GM23338 (cell line): ENCODE data around the gene PIGP. TPM values are rescaled to one million over a fixed set of nuclear protein-coding genes. Genes with fewer than 3 reads are reported as not detected.

ENCODE experiments used
- ATAC-seq: fragments of 200-7000 bp; cut with Tn5 transposase; 3 replicates; pipeline ENCODE4 v1.9.1; 2020
- DNase-seq: peaks from one replicate; pipeline ENCODE4 v3.0.0-alpha.2; 2015; ENCODE audit warnings: low spot score
- H2AFZ ChIP-seq: fragments of 200-600 bp; sonication (generic); 2 replicates; pipeline ENCODE4 v1.8.0; 2016; ENCODE audit warnings: antibody characterized with exemption, mild to moderate bottlenecking, moderate library complexity
- H3F3A ChIP-seq: fragments of 200-600 bp; sonication (generic); replicated peaks from 2 replicates; pipeline ENCODE4 v1.8.0; 2017; ENCODE audit warnings: antibody characterized with exemption, mixed run types, low read depth
- H3K27ac ChIP-seq: fragments of 200-600 bp; sonication (generic); 2 replicates; pipeline ENCODE4 v1.6.1; 2016; ENCODE audit warnings: low read depth
- H3K27me3 ChIP-seq: fragments of 200-600 bp; sonication (generic); 2 replicates; pipeline ENCODE4 v1.8.0; 2016; ENCODE audit warnings: mild to moderate bottlenecking, mixed run types, moderate library complexity; ENCODE audit not compliant: insufficient read depth
- H3K36me3 ChIP-seq: fragments of 200-600 bp; sonication (generic); 2 replicates; pipeline ENCODE4 v1.8.0; 2016; ENCODE audit warnings: mild to moderate bottlenecking; ENCODE audit not compliant: insufficient read depth
- H3K4me1 ChIP-seq: fragments of 200-600 bp; sonication (generic); 2 replicates; pipeline ENCODE4 v1.8.0; 2016; ENCODE audit warnings: mild to moderate bottlenecking, moderate library complexity; ENCODE audit not compliant: insufficient read depth
- H3K4me2 ChIP-seq: fragments of 200-600 bp; sonication (generic); 2 replicates; pipeline ENCODE4 v1.7.1; 2017; ENCODE audit warnings: mixed run types
- H3K4me3 ChIP-seq: fragments of 200-600 bp; sonication (generic); 2 replicates; pipeline ENCODE4 v1.6.1; 2016; ENCODE audit warnings: mixed run types
- H3K79me2 ChIP-seq: fragments of 200-600 bp; sonication (generic); replicated peaks from 2 replicates; pipeline ENCODE4 v1.8.0; 2017; ENCODE audit warnings: mild to moderate bottlenecking; ENCODE audit not compliant: insufficient read depth
- H3K9me2 ChIP-seq: fragments of 200-600 bp; sonication (generic); 2 replicates; pipeline ENCODE4 v1.8.0; 2017; ENCODE audit not compliant: insufficient read depth
- H4K20me1 ChIP-seq: fragments of 200-600 bp; sonication (generic); replicated peaks from 2 replicates; pipeline ENCODE4 v1.8.0; 2017; ENCODE audit warnings: mild to moderate bottlenecking; ENCODE audit not compliant: insufficient read depth
- H3K27ac Mint-ChIP-seq: 2 replicates; pipeline ENCODE4 v1.8.0; 2020; ENCODE audit warnings: inconsistent platforms, mild to moderate bottlenecking, moderate library complexity, mixed read lengths
- H3K27me3 Mint-ChIP-seq: 3 replicates; pipeline ENCODE4 v1.8.0; 2022; ENCODE audit warnings: low read depth, mild to moderate bottlenecking, moderate library complexity, mixed read lengths, inconsistent platforms; ENCODE audit not compliant: insufficient read depth, poor library complexity
- H3K36me3 Mint-ChIP-seq: 3 replicates; pipeline ENCODE4 v1.8.0; 2021; ENCODE audit warnings: low read depth, mild to moderate bottlenecking, inconsistent platforms, moderate library complexity, mixed read lengths
- H3K4me1 Mint-ChIP-seq: 3 replicates; pipeline ENCODE4 v1.8.0; 2020; ENCODE audit warnings: mild to moderate bottlenecking, inconsistent platforms, mixed read lengths
- H3K4me3 Mint-ChIP-seq: 3 replicates; pipeline ENCODE4 v1.8.0; 2021; ENCODE audit warnings: moderate library complexity, mild to moderate bottlenecking, inconsistent platforms, mixed read lengths
- H3K9me3 Mint-ChIP-seq: 3 replicates; pipeline ENCODE4 v1.8.0; 2020; ENCODE audit warnings: moderate library complexity, mild to moderate bottlenecking, inconsistent platforms, mixed read lengths
- CREB1 ChIP-seq: fragments of 250-450 bp; sonication (Bioruptor Pico); IDR thresholded peaks from 2 replicates; pipeline ENCODE4 v1.5.0; 2020; ENCODE audit warnings: low read depth, mild to moderate bottlenecking, moderate library complexity
- EZH2 ChIP-seq: fragments of 200-600 bp; sonication (generic); IDR thresholded peaks from one replicate; pipeline ENCODE4 v1.8.0; 2017; ENCODE audit warnings: antibody characterized with exemption, mild to moderate bottlenecking, low read depth; ENCODE audit not compliant: unreplicated experiment
- EZH2phosphoT487 ChIP-seq: fragments of 200-600 bp; sonication (generic); IDR thresholded peaks from one replicate; pipeline ENCODE4 v1.8.1; 2018; ENCODE audit warnings: antibody characterized with exemption; ENCODE audit not compliant: unreplicated experiment
- JUNB ChIP-seq: IDR thresholded peaks from one replicate; pipeline ENCODE4 v1.6.1; 2016; ENCODE audit warnings: antibody characterized with exemption; ENCODE audit not compliant: unreplicated experiment
- NANOG ChIP-seq: IDR thresholded peaks from 2 replicates; pipeline ENCODE4 v1.6.1; 2016; ENCODE audit warnings: antibody characterized with exemption, borderline replicate concordance
- POLR2AphosphoS5 ChIP-seq: IDR thresholded peaks from 2 replicates; pipeline ENCODE4 v1.6.1; 2016; ENCODE audit warnings: antibody characterized with exemption, low read depth
- STAT1 ChIP-seq: IDR thresholded peaks from one replicate; pipeline ENCODE4 v1.6.1; 2016; ENCODE audit warnings: antibody characterized with exemption; ENCODE audit not compliant: unreplicated experiment
- ZNF114 ChIP-seq: fragments of 250-450 bp; sonication (Bioruptor Pico); IDR thresholded peaks from 2 replicates; pipeline ENCODE4 v1.5.0; 2020; ENCODE audit warnings: mild to moderate bottlenecking, moderate library complexity
- ZNF331 ChIP-seq: fragments of 250-450 bp; sonication (Bioruptor Pico); IDR thresholded peaks from 2 replicates; pipeline ENCODE4 v1.5.0; 2020; ENCODE audit warnings: low read depth, mild to moderate bottlenecking, moderate library complexity
- polyA plus RNA-seq: library from polyadenylated mRNA; unstranded; fragments of >200 nt; fragmentation: Nextera tagmentation; extraction: Ambion mirVana; gene quantifications from 2 replicates; pipeline ENCODE4 v1.2.1, GENCODE V29; 2016
- total RNA-seq: library from RNA; depleted of rRNA; stranded (reverse); fragments of >200 nt; shearing (Covaris generic); gene quantifications from 2 replicates; pipeline ENCODE4 v1.2.3, GENCODE V29; 2014
- TF ChIP-seq, protein P1 (sequence below): IDR thresholded peaks from 2 replicates; pipeline ENCODE4 v1.6.1; 2016; ENCODE audit warnings: antibody characterized with exemption
- TF ChIP-seq, protein P2 (sequence below), 2 experiments: fragments of 200-600 bp in 1 of 2; sonication (generic) in 1 of 2; conservative IDR thresholded peaks; 2 replicates each; pipeline versions ENCODE4 v1.5.1 to v1.6.1; 2016 to 2017; ENCODE audit warnings: antibody characterized with exemption in 2 of 2, low read depth in 2 of 2, mild to moderate bottlenecking in 2 of 2, moderate library complexity in 1 of 2
- TF ChIP-seq, protein P3 (sequence below): fragments of 250-450 bp; sonication (Bioruptor Pico); IDR thresholded peaks from 2 replicates; pipeline ENCODE4 v1.5.0; 2020; ENCODE audit warnings: mild to moderate bottlenecking, moderate library complexity
- TF ChIP-seq, protein P4 (sequence below): IDR thresholded peaks from one replicate; pipeline ENCODE4 v1.6.1; 2018; ENCODE audit warnings: antibody characterized with exemption; ENCODE audit not compliant: unreplicated experiment

PIGP gene
- total and polyA plus RNA-seq, 2 experiments from 2014 or later, result 5.2 to 19.6 TPM

DNA sequence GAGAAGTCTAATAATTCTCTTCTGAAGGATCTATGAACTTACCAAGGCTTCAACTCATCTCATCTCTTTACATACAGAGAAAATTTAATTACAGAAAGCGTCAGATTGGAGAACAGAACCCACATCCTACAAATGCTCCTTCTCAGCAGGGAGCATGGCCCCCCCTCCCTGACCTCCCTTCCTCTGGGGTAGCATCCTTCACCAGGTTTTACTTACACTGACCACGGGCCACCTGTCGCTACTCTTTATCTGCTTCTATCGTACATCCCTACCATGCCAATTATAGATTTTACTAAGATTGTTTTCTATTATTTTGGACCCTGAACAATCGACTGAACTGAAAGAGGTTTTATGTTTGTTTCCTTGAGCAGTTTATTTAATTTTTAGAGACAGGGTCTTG, 40.6 kb downstream of the PIGP start:
- H3F3A ChIP-seq, result no peaks in the 10 kb centered on the region
- DNase-seq (no peak), ATAC-seq (no peak)
- H3K79me2 ChIP-seq, result no peaks in the 10 kb centered on the region
- TF ChIP-seq CREB1 (CRISPR knock-in tag) (no peak), EZH2 (no peak), JUNB (no peak), NANOG (no peak), STAT1 (no peak), ZNF331 (CRISPR knock-in tag) (no peak), EZH2phosphoT487 (no peak), POLR2AphosphoS5 (no peak), ZNF114 (CRISPR knock-in tag) (no peak)
- TF ChIP-seq, protein P1, sequence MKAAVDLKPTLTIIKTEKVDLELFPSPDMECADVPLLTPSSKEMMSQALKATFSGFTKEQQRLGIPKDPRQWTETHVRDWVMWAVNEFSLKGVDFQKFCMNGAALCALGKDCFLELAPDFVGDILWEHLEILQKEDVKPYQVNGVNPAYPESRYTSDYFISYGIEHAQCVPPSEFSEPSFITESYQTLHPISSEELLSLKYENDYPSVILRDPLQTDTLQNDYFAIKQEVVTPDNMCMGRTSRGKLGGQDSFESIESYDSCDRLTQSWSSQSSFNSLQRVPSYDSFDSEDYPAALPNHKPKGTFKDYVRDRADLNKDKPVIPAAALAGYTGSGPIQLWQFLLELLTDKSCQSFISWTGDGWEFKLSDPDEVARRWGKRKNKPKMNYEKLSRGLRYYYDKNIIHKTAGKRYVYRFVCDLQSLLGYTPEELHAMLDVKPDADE, result no peak
- TF ChIP-seq, protein P2, sequence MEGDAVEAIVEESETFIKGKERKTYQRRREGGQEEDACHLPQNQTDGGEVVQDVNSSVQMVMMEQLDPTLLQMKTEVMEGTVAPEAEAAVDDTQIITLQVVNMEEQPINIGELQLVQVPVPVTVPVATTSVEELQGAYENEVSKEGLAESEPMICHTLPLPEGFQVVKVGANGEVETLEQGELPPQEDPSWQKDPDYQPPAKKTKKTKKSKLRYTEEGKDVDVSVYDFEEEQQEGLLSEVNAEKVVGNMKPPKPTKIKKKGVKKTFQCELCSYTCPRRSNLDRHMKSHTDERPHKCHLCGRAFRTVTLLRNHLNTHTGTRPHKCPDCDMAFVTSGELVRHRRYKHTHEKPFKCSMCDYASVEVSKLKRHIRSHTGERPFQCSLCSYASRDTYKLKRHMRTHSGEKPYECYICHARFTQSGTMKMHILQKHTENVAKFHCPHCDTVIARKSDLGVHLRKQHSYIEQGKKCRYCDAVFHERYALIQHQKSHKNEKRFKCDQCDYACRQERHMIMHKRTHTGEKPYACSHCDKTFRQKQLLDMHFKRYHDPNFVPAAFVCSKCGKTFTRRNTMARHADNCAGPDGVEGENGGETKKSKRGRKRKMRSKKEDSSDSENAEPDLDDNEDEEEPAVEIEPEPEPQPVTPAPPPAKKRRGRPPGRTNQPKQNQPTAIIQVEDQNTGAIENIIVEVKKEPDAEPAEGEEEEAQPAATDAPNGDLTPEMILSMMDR (conservative IDR thresholded peaks at IDR 0.05; ENCODE audit: low read depth in 2 of 2), result no peak
- TF ChIP-seq, protein P3, sequence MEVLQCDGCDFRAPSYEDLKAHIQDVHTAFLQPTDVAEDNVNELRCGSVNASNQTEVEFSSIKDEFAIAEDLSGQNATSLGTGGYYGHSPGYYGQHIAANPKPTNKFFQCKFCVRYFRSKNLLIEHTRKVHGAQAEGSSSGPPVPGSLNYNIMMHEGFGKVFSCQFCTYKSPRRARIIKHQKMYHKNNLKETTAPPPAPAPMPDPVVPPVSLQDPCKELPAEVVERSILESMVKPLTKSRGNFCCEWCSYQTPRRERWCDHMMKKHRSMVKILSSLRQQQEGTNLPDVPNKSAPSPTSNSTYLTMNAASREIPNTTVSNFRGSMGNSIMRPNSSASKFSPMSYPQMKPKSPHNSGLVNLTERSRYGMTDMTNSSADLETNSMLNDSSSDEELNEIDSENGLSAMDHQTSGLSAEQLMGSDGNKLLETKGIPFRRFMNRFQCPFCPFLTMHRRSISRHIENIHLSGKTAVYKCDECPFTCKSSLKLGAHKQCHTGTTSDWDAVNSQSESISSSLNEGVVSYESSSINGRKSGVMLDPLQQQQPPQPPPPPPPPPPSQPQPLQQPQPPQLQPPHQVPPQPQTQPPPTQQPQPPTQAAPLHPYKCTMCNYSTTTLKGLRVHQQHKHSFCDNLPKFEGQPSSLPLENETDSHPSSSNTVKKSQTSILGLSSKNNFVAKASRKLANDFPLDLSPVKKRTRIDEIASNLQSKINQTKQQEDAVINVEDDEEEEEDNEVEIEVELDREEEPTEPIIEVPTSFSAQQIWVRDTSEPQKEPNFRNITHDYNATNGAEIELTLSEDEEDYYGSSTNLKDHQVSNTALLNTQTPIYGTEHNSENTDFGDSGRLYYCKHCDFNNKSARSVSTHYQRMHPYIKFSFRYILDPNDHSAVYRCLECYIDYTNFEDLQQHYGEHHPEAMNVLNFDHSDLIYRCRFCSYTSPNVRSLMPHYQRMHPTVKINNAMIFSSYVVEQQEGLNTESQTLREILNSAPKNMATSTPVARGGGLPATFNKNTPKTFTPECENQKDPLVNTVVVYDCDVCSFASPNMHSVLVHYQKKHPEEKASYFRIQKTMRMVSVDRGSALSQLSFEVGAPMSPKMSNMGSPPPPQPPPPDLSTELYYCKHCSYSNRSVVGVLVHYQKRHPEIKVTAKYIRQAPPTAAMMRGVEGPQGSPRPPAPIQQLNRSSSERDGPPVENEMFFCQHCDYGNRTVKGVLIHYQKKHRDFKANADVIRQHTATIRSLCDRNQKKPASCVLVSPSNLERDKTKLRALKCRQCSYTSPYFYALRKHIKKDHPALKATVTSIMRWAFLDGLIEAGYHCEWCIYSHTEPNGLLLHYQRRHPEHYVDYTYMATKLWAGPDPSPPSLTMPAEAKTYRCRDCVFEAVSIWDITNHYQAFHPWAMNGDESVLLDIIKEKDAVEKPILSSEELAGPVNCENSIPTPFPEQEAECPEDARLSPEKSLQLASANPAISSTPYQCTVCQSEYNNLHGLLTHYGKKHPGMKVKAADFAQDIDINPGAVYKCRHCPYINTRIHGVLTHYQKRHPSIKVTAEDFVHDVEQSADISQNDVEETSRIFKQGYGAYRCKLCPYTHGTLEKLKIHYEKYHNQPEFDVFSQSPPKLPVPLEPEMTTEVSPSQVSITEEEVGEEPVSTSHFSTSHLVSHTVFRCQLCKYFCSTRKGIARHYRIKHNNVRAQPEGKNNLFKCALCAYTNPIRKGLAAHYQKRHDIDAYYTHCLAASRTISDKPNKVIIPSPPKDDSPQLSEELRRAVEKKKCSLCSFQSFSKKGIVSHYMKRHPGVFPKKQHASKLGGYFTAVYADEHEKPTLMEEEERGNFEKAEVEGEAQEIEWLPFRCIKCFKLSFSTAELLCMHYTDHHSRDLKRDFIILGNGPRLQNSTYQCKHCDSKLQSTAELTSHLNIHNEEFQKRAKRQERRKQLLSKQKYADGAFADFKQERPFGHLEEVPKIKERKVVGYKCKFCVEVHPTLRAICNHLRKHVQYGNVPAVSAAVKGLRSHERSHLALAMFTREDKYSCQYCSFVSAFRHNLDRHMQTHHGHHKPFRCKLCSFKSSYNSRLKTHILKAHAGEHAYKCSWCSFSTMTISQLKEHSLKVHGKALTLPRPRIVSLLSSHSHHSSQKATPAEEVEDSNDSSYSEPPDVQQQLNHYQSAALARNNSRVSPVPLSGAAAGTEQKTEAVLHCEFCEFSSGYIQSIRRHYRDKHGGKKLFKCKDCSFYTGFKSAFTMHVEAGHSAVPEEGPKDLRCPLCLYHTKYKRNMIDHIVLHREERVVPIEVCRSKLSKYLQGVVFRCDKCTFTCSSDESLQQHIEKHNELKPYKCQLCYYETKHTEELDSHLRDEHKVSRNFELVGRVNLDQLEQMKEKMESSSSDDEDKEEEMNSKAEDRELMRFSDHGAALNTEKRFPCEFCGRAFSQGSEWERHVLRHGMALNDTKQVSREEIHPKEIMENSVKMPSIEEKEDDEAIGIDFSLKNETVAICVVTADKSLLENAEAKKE (CRISPR knock-in tag), result no peak
- TF ChIP-seq, protein P4, sequence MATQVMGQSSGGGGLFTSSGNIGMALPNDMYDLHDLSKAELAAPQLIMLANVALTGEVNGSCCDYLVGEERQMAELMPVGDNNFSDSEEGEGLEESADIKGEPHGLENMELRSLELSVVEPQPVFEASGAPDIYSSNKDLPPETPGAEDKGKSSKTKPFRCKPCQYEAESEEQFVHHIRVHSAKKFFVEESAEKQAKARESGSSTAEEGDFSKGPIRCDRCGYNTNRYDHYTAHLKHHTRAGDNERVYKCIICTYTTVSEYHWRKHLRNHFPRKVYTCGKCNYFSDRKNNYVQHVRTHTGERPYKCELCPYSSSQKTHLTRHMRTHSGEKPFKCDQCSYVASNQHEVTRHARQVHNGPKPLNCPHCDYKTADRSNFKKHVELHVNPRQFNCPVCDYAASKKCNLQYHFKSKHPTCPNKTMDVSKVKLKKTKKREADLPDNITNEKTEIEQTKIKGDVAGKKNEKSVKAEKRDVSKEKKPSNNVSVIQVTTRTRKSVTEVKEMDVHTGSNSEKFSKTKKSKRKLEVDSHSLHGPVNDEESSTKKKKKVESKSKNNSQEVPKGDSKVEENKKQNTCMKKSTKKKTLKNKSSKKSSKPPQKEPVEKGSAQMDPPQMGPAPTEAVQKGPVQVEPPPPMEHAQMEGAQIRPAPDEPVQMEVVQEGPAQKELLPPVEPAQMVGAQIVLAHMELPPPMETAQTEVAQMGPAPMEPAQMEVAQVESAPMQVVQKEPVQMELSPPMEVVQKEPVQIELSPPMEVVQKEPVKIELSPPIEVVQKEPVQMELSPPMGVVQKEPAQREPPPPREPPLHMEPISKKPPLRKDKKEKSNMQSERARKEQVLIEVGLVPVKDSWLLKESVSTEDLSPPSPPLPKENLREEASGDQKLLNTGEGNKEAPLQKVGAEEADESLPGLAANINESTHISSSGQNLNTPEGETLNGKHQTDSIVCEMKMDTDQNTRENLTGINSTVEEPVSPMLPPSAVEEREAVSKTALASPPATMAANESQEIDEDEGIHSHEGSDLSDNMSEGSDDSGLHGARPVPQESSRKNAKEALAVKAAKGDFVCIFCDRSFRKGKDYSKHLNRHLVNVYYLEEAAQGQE, result no peak
- H3K27ac Mint-ChIP-seq, result no peak overlapping the region
- no peaks in the 10 kb centered on the region for H3K36me3 Mint-ChIP-seq
- no peaks in the 10 kb centered on the region for H3K9me2 ChIP-seq
- no peaks in the 10 kb centered on the region for H3K36me3 ChIP-seq
- H3K27me3 Mint-ChIP-seq, result peaks cover 5% of the 10 kb centered on the region
- no peak overlapping the region for H3K4me3 Mint-ChIP-seq
- H3K4me2 ChIP-seq, result no peak overlapping the region
- 0 out of 3 replicates have a peak, but pooled peaks cover 4% of the 10 kb centered on the region for H3K4me1 Mint-ChIP-seq
- no peaks in the 10 kb centered on the region for H3K4me1 ChIP-seq
- no peak overlapping the region for H3K4me3 ChIP-seq
- H4K20me1 ChIP-seq, result no peaks in the 10 kb centered on the region
- no peak overlapping the region for H2AFZ ChIP-seq
- peaks cover 13% of the 10 kb centered on the region for H3K27me3 ChIP-seq
- no peaks in the 10 kb centered on the region for H3K9me3 Mint-ChIP-seq
- H3K27ac ChIP-seq, result no peak overlapping the region
